HepG2 (cell line): ENCODE data around the gene ATAD3C. TPM values are rescaled to one million over a fixed set of nuclear protein-coding genes. Genes with fewer than 3 reads are reported as not detected.

ENCODE experiments used
- ARHGAP35 ChIP-seq: sonication (generic); formaldehyde crosslinking; IDR thresholded peaks from 2 replicates; pipeline ENCODE4 v1.9.0; 2022; ENCODE audit warnings: mild to moderate bottlenecking, inconsistent platforms, moderate library complexity, missing genetic modification reagents, borderline replicate concordance
- ATM ChIP-seq: fragments of 450-650 bp; IDR thresholded peaks from 2 replicates; pipeline ENCODE4 v1.7.1; 2017; ENCODE audit warnings: mild to moderate bottlenecking, borderline replicate concordance
- DNMT1 ChIP-seq: sonication (generic); formaldehyde crosslinking; IDR thresholded peaks from 2 replicates; pipeline ENCODE4 v1.5.1; 2020; ENCODE audit warnings: mild to moderate bottlenecking, missing genetic modification reagents
- ERF ChIP-seq: IDR thresholded peaks from 2 replicates; pipeline ENCODE4 v1.6.1; 2018; ENCODE audit warnings: missing biosample characterization, missing genetic modification reagents
- HNRNPUL1 ChIP-seq: fragments of 200-400 bp; formaldehyde crosslinking; IDR thresholded peaks from 2 replicates; pipeline ENCODE4 v1.6.1; 2017; ENCODE audit warnings: low read depth, mild to moderate bottlenecking, low read length, moderate library complexity
- MAFF ChIP-seq: IDR thresholded peaks from 2 replicates; pipeline ENCODE4 v1.6.1; 2011; ENCODE audit warnings: low read depth, low read length, improper control_type of control experiment
- NR2F2 ChIP-seq: IDR thresholded peaks from 2 replicates; pipeline ENCODE4 v1.6.1; 2012; ENCODE audit warnings: low read depth, inconsistent platforms, borderline replicate concordance
- RFXAP ChIP-seq: sonication (generic); formaldehyde crosslinking; IDR thresholded peaks from 2 replicates; pipeline ENCODE4 v1.4.0; 2020; ENCODE audit warnings: missing genetic modification reagents, borderline replicate concordance
- RNF2 ChIP-seq: fragments of 450-650 bp; conservative IDR thresholded peaks from 2 replicates; pipeline ENCODE4 v1.6.1; 2016; ENCODE audit warnings: low read depth
- SIX4 ChIP-seq: sonication (generic); formaldehyde crosslinking; IDR thresholded peaks from 2 replicates; pipeline ENCODE4 v1.4.0; 2020; ENCODE audit warnings: missing genetic modification reagents
- SOX6 ChIP-seq, 2 experiments: fragments of 450-650 bp in 1 of 2; sonication (generic) in 1 of 2; formaldehyde crosslinking in 1 of 2; IDR thresholded peaks; 2 replicates each; pipeline versions ENCODE4 v1.4.0 to v1.6.1; 2017 to 2020; ENCODE audit warnings: antibody characterized with exemption in 1 of 2, mild to moderate bottlenecking in 1 of 2, missing genetic modification reagents in 1 of 2
- TSC22D2 ChIP-seq: sonication (generic); formaldehyde crosslinking; IDR thresholded peaks from 2 replicates; pipeline ENCODE4 v1.5.1; 2020; ENCODE audit warnings: missing genetic modification reagents, mild to moderate bottlenecking, borderline replicate concordance
- ZC3H13 ChIP-seq: sonication (generic); formaldehyde crosslinking; IDR thresholded peaks from 2 replicates; pipeline ENCODE4 v1.8.1; 2023; ENCODE audit warnings: mild to moderate bottlenecking, missing genetic modification reagents, moderate library complexity
- ZFYVE20 ChIP-seq: sonication (generic); formaldehyde crosslinking; IDR thresholded peaks from 2 replicates; pipeline ENCODE4 v1.8.0; 2023; ENCODE audit warnings: low read depth, mild to moderate bottlenecking, moderate library complexity, missing genetic modification reagents, borderline replicate concordance
- ZKSCAN8 ChIP-seq: IDR thresholded peaks from 2 replicates; pipeline ENCODE4 v1.6.1; 2016; ENCODE audit warnings: borderline replicate concordance, missing genetic modification reagents, missing compliant biosample characterization
- ZNF251 ChIP-seq: sonication (generic); formaldehyde crosslinking; IDR thresholded peaks from 2 replicates; pipeline ENCODE4 v1.9.0; 2021; ENCODE audit warnings: mild to moderate bottlenecking, missing genetic modification reagents
- ZNF564 ChIP-seq: sonication (generic); formaldehyde crosslinking; IDR thresholded peaks from 2 replicates; pipeline ENCODE4 v1.8.1; 2023; ENCODE audit warnings: mild to moderate bottlenecking, missing genetic modification reagents
- ZNF616 ChIP-seq: sonication (generic); formaldehyde crosslinking; IDR thresholded peaks from 2 replicates; pipeline ENCODE4 v1.5.0; 2020; ENCODE audit warnings: low read depth, mild to moderate bottlenecking, missing genetic modification reagents
- ZNF747 ChIP-seq: sonication (generic); formaldehyde crosslinking; IDR thresholded peaks from 2 replicates; pipeline ENCODE4 v1.8.1; 2023; ENCODE audit warnings: missing genetic modification reagents, mild to moderate bottlenecking, borderline replicate concordance
- ZSCAN29 ChIP-seq: sonication (generic); formaldehyde crosslinking; conservative IDR thresholded peaks from 2 replicates; pipeline ENCODE4 v1.4.0; 2020; ENCODE audit warnings: mild to moderate bottlenecking, missing genetic modification reagents
- polyA plus RNA-seq, 8 experiments: library from polyadenylated mRNA; depleted of rRNA in 3 of 8; stranded (reverse) in 7 of 8; unstranded in 1 of 8; fragments of >200 nt; fragmentation: Illumina TruSeq in 4 of 8; extraction: Trizol in 4 of 8; gene quantifications; 2 replicates each; pipeline versions ENCODE4 v1.2.1 to v1.2.3, GENCODE V29; 2011 to 2016; ENCODE audit warnings: low read depth in 4 of 8, missing spikeins in 1 of 8, mixed read lengths in 1 of 8; ENCODE audit not compliant: insufficient read depth in 1 of 8
- total RNA-seq, 5 experiments: library from RNA; depleted of rRNA; stranded (reverse); fragments of >200 nt; fragmentation: Illumina TruSeq; extraction: Trizol; gene quantifications; 2 replicates each; pipeline ENCODE4 v1.2.3, GENCODE V29; 2016; ENCODE audit warnings: low read depth in 1 of 5
- TF ChIP-seq, protein P1 (sequence below): sonication (generic); formaldehyde crosslinking; IDR thresholded peaks from 2 replicates; pipeline ENCODE4 v1.4.0; 2020; ENCODE audit warnings: missing genetic modification reagents, mild to moderate bottlenecking, borderline replicate concordance
- TF ChIP-seq, protein P2 (sequence below): fragments of 450-650 bp; IDR thresholded peaks from 2 replicates; pipeline ENCODE4 v1.6.1; 2016

ATAD3C gene
- total and polyA plus RNA-seq, 2 of the 13 experiments (the other 11 are each of a cell fraction or from before 2014, with no cell fraction given): 2.4 to 3.2 TPM

DNA sequence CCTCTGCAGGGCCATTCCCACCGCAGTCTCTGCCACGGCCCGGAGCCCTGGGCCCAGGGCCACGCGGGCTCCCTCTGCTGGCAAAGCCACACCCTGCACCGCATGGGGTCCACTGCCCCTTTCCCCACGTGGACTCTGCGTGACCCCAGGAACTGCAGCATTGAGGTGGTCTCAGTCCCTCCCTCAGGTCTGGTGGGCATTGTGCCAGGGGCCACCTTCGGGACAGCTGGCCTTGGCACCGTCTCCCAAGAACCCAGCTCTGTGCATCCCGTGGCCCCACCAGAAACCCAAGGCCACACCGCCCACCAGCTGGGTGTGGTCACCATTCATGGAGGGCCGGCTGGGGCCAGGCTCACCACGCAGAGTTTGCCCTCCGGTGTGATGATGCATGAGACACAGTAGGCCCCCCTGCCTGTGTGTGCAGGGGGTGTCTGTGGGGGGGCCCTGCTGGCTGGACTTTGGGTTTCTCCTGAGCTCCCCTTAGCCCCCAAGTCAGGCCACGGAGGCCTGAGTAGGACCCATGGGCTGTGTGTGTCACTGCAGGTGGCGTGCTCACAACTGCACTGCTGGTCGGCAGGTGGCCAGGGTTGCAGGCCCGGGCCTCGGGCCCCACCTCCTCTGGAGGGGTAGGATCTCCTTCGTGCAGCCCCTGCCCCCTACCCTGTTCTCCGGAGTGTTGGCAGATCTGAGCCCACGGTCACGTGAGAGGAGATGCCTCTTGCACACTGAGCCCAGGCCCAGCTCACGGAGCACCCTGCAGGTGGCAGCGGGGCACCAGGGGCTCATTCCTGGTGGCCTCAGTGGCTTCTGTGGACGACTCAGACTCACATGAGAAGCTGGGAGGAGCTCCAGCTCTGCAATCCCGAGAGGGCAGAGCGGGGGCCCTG, 8.2 kb upstream of the ATAD3C start (continued):
- TF ChIP-seq ARHGAP35 (no peak), ERF (CRISPR knock-in tag) (peak; percentile 67; the same call in 1 of the 2 replicates), SIX4 (CRISPR knock-in tag) (no peak), MAFF (no peak), ATM (no peak), NR2F2 (no peak), RFXAP (CRISPR knock-in tag) (peak; percentile 76; the same call in 1 of the 2 replicates), DNMT1 (no peak), RNF2 (no peak), ZSCAN29 (CRISPR knock-in tag) (peak; percentile 80; the same call in 1 of the 2 replicates), ZNF747 (CRISPR knock-in tag) (peak; percentile 63; the same call in 1 of the 2 replicates), TSC22D2 (CRISPR knock-in tag) (no peak), ZC3H13 (CRISPR knock-in tag) (peak; percentile 87), ZNF616 (CRISPR knock-in tag) (no peak), ZKSCAN8 (no peak), ZNF564 (no peak), ZNF251 (CRISPR knock-in tag) (0 out of 2 replicates have a peak, but pooled peaks have one; percentile 75), HNRNPUL1 (no peak), ZFYVE20 (no peak), SOX6 (IDR thresholded peaks at IDR 0.05) (no peak), SOX6 (CRISPR knock-in tag; IDR thresholded peaks at IDR 0.05) (peak; percentile 70)
- TF ChIP-seq, protein P1, sequence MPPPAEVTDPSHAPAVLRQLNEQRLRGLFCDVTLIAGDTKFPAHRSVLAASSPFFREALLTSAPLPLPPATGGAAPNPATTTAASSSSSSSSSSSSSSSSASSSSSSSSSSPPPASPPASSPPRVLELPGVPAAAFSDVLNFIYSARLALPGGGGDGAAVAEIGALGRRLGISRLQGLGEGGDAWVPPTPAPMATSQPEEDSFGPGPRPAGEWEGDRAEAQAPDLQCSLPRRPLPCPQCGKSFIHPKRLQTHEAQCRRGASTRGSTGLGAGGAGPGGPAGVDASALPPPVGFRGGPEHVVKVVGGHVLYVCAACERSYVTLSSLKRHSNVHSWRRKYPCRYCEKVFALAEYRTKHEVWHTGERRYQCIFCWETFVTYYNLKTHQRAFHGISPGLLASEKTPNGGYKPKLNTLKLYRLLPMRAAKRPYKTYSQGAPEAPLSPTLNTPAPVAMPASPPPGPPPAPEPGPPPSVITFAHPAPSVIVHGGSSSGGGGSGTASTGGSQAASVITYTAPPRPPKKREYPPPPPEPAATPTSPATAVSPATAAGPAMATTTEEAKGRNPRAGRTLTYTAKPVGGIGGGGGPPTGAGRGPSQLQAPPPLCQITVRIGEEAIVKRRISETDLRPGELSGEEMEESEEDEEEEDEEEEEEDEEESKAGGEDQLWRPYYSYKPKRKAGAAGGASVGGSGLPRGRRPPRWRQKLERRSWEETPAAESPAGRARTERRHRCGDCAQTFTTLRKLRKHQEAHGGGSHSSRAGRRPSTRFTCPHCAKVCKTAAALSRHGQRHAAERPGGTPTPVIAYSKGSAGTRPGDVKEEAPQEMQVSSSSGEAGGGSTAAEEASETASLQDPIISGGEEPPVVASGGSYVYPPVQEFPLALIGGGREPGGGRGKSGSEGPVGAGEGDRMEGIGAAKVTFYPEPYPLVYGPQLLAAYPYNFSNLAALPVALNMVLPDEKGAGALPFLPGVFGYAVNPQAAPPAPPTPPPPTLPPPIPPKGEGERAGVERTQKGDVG: peak; percentile 94; the same call in 1 of the 2 replicates
- TF ChIP-seq, protein P2, sequence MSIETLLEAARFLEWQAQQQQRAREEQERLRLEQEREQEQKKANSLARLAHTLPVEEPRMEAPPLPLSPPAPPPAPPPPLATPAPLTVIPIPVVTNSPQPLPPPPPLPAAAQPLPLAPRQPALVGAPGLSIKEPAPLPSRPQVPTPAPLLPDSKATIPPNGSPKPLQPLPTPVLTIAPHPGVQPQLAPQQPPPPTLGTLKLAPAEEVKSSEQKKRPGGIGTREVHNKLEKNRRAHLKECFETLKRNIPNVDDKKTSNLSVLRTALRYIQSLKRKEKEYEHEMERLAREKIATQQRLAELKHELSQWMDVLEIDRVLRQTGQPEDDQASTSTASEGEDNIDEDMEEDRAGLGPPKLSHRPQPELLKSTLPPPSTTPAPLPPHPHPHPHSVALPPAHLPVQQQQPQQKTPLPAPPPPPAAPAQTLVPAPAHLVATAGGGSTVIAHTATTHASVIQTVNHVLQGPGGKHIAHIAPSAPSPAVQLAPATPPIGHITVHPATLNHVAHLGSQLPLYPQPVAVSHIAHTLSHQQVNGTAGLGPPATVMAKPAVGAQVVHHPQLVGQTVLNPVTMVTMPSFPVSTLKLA: peak; percentile 55
